HG03139 (cell line): Measurements from ENCODE around the gene FAF1.

Experiments used
- ATAC-seq: cut with Tn5 transposase; IDR thresholded peaks from one replicate; pipeline ENCODE4 v1.9.1; 2021; ENCODE audit not compliant: unreplicated experiment

Gene FAF1

GRCh38 chr1:50651476-50652263 is 308.4 kb downstream of the FAF1 start:
- ATAC-seq, result no peak

GRCh38 chr1:50646526-50646925 is 313.5 kb downstream of the FAF1 start:
- no peak for ATAC-seq

GRCh38 chr1:50645139-50645538 is 314.9 kb downstream of the FAF1 start:
- no peak for ATAC-seq

GRCh38 chr1:50644447-50645105 is 315.5 kb downstream of the FAF1 start:
- ATAC-seq, result no peak

GRCh38 chr1:50637460-50637859 is 322.6 kb downstream of the FAF1 start:
- no peak for ATAC-seq

GRCh38 chr1:50634251-50634650 is 325.8 kb downstream of the FAF1 start:
- ATAC-seq, result no peak

GRCh38 chr1:50633465-50633864 is 326.6 kb downstream of the FAF1 start:
- ATAC-seq, result no peak

- ATAC-seq, result no peak
Measured at GRCh38 chr1:50631161-50631560, 328.9 kb downstream of the FAF1 start.

GRCh38 chr1:50622259-50622658 is 337.8 kb downstream of the FAF1 start:
- ATAC-seq, result no peak

- ATAC-seq, result no peak
Measured at GRCh38 chr1:50620680-50621329, 339.3 kb downstream of the FAF1 start.

- ATAC-seq, result no peak
Measured at GRCh38 chr1:50615036-50615750, 344.9 kb downstream of the FAF1 start.

- ATAC-seq, result no peak
Measured at GRCh38 chr1:50611675-50612074, 348.4 kb downstream of the FAF1 start.

- ATAC-seq, result no peak
Measured at GRCh38 chr1:50610563-50610962, 349.5 kb downstream of the FAF1 start.

- no peak for ATAC-seq
Measured at GRCh38 chr1:50609508-50609907, 350.6 kb downstream of the FAF1 start.

- no peak for ATAC-seq
Measured at GRCh38 chr1:50605186-50605875, 354.7 kb downstream of the FAF1 start.

GRCh38 chr1:50604580-50604979 is 355.5 kb downstream of the FAF1 start:
- no peak for ATAC-seq

GRCh38 chr1:50603274-50604271 is 356.5 kb downstream of the FAF1 start:
- ATAC-seq, result no peak

- ATAC-seq, result no peak
Measured at GRCh38 chr1:50599546-50599945, 360.5 kb downstream of the FAF1 start.

- ATAC-seq, result no peak
Measured at GRCh38 chr1:50595874-50596273, 364.2 kb downstream of the FAF1 start.

GRCh38 chr1:50593515-50593914 is 366.6 kb downstream of the FAF1 start:
- no peak for ATAC-seq
